ENCODE data around the gene AGTPBP1.

DNA sequence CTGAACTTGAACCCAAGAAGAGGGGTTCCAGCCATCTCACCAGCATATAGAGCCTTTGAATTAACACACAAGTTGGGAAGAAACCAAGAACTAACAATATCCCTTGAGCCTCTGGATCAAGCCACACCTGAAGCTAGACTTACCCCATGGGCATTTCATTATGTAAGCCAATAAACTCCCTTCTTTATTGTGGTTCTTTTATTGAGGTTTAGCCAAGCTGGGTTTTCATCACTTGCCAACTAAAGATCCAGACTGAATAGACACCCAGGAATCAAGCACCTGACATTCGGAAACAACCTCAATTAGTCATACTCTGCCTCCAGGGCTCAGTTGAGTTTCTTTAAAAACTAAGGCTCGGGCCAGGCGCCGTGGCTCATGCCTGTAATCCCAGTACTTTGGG, 226.7 kb downstream of the AGTPBP1 start:
- TF ChIP-seq, protein P1, sequence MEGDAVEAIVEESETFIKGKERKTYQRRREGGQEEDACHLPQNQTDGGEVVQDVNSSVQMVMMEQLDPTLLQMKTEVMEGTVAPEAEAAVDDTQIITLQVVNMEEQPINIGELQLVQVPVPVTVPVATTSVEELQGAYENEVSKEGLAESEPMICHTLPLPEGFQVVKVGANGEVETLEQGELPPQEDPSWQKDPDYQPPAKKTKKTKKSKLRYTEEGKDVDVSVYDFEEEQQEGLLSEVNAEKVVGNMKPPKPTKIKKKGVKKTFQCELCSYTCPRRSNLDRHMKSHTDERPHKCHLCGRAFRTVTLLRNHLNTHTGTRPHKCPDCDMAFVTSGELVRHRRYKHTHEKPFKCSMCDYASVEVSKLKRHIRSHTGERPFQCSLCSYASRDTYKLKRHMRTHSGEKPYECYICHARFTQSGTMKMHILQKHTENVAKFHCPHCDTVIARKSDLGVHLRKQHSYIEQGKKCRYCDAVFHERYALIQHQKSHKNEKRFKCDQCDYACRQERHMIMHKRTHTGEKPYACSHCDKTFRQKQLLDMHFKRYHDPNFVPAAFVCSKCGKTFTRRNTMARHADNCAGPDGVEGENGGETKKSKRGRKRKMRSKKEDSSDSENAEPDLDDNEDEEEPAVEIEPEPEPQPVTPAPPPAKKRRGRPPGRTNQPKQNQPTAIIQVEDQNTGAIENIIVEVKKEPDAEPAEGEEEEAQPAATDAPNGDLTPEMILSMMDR (IDR thresholded peaks at IDR 0.05): no peak
- TF ChIP-seq POLR2A (IDR thresholded peaks at IDR 0.05): no peak
